Femur (tissue), 1 donor: Measurements from ENCODE around the gene SPDYE2.
"Not testable (repeated sequence)": the region's sequence is repeated elsewhere in the genome, so short reads cannot be mapped to it uniquely, and the experiment has no call there.

Experiments
- DNase-seq: peaks from one replicate; pipeline ENCODE4 v3.0.0-alpha.2; 2017

The SPDYE2 gene

GRCh38 chr7:102542083-102542482, 8.9 kb upstream of the SPDYE2 start:
- DNase-seq, result not testable (repeated sequence)

GRCh38 chr7:102542771-102543170, 8.3 kb upstream of the SPDYE2 start:
- DNase-seq, result not testable (repeated sequence)

- DNase-seq, result not testable (repeated sequence)
Measured at GRCh38 chr7:102543596-102543995, 7.4 kb upstream of the SPDYE2 start, which contains the start of gene UPK3BL2. Gene UPK3BL2, minus strand, starts transcription at chr7:102543696. Its CDS starts 60 bp downstream, at chr7:102543636.

- not testable (repeated sequence) for DNase-seq
Measured at GRCh38 chr7:102544372-102544771, 6.7 kb upstream of the SPDYE2 start.

- not testable (repeated sequence) for DNase-seq
Measured at GRCh38 chr7:102545288-102545687, 5.7 kb upstream of the SPDYE2 start.

GRCh38 chr7:102546353-102546752, 4.7 kb upstream of the SPDYE2 start:
- not testable (repeated sequence) for DNase-seq

GRCh38 chr7:102568620-102569019, 17.6 kb downstream of the SPDYE2 start:
- not testable (repeated sequence) for DNase-seq

GRCh38 chr7:102572261-102573239, 21.5 kb downstream of the SPDYE2 start, which contains the start of gene POLR2J3:
Gene POLR2J3, minus strand, starts transcription at chr7:102572583. Its CDS starts 62 bp downstream, at chr7:102572521.
- not testable (repeated sequence) for DNase-seq

GRCh38 chr7:102574607-102575006, 23.6 kb downstream of the SPDYE2 start:
- not testable (repeated sequence) for DNase-seq

- not testable (repeated sequence) for DNase-seq
Measured at GRCh38 chr7:102576363-102576762, 25.3 kb downstream of the SPDYE2 start.

GRCh38 chr7:102577315-102578240, 26.6 kb downstream of the SPDYE2 start:
- not testable (repeated sequence) for DNase-seq

- DNase-seq, result not testable (repeated sequence)
Measured at GRCh38 chr7:102578486-102578885, 27.5 kb downstream of the SPDYE2 start.

- not testable (repeated sequence) for DNase-seq
Measured at GRCh38 chr7:102581722-102582121, 30.7 kb downstream of the SPDYE2 start.

GRCh38 chr7:102583495-102583894, 32.5 kb downstream of the SPDYE2 start:
- not testable (repeated sequence) for DNase-seq

- not testable (repeated sequence) for DNase-seq
Measured at GRCh38 chr7:102589857-102590256, 38.8 kb downstream of the SPDYE2 start.

- not testable (repeated sequence) for DNase-seq
Measured at GRCh38 chr7:102592477-102593019, 41.5 kb downstream of the SPDYE2 start.

GRCh38 chr7:102593637-102594334, 42.8 kb downstream of the SPDYE2 start:
- DNase-seq, result not testable (repeated sequence)

- not testable (repeated sequence) for DNase-seq
Measured at GRCh38 chr7:102596036-102596435, 45.0 kb downstream of the SPDYE2 start.

GRCh38 chr7:102599699-102600098, 48.7 kb downstream of the SPDYE2 start:
- DNase-seq, result not testable (repeated sequence)

GRCh38 chr7:102602317-102602716, 51.3 kb downstream of the SPDYE2 start:
- not testable (repeated sequence) for DNase-seq

GRCh38 chr7:102604431-102605145, 53.6 kb downstream of the SPDYE2 start:
- DNase-seq, result not testable (repeated sequence)
